Stimulated activated CD8-positive, alpha-beta memory T cell treated with anti-CD3 and anti-CD28 coated beads, Interleukin-12 subunit alpha, Interleukin-12 subunit beta, amount 100 ng/mL, for 24 hours (primary cell): ENCODE measurements around the gene PPM1M.

Experiments used
- DNase-seq: peaks from one replicate; pipeline ENCODE4 v3.0.0-alpha.2; 2020; ENCODE audit errors: extremely low read depth

The PPM1M gene

GRCh38 chr3:52295671-52296208 is 50.2 kb downstream of the PPM1M start:
- DNase-seq, result no peak

- DNase-seq, result no peak
These were observed 51.9 kb downstream of the PPM1M start for GRCh38 chr3:52297242-52298148.

GRCh38 chr3:52298149-52299098 is 52.9 kb downstream of the PPM1M start:
- DNase-seq, result no peak

DNA sequence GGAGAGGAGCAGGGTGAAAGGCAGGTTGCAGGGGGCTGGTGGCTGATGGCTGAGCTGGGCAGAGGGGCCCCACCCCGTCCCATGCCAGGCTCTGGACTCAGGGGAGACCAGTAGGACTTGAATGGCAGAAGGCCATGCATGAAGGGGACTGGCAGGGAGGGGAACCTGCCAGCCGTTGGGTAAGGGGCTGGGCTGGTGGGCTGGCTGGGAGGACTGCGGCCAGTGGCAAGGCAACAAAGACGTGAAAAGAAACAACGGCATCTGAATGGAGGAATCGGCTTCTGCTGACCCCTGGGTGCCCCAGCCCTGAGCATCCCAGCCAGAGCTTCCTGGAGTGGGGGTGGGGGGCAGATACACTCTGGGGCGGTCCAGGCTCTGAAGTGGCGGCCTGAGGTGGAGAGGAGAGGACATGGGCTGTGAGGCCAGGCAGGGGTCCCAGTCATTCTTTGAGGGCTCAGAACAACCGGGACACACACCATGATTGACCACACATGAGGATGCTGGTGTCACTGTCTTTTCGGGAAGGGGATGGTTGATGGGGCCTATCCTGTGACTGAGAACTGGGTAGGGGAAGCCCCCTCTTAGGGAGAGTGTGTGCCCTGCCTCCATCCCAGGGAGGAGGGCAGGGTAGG is 53.8 kb downstream of the PPM1M start:
- DNase-seq, result no peak
